OCI-LY7 (cell line): ENCODE measurements around the gene SPP1. TPM values are rescaled to one million over a fixed set of nuclear protein-coding genes. Genes with fewer than 3 reads are reported as not detected.

ENCODE experiments used
- BruUV-seq: library from RNA; stranded (reverse); fragments of 400-500 nt; replicated peaks from 2 replicates; lab custom pipeline; 2021; lab: Mats Ljungman, UMichigan
- CTCF ChIA-PET: fragments of 300-600 bp; sonication (Branson Sonifier 250); formaldehyde crosslinking; loops from one replicate; lab custom pipeline; 2022; ENCODE audit warnings: antibody characterized with exemption; ENCODE audit not compliant: unreplicated experiment; lab: Charles Lee
- POLR2A ChIA-PET: fragments of 300-600 bp; sonication (Branson Sonifier 250); formaldehyde crosslinking; loops from one replicate; lab custom pipeline; 2022; ENCODE audit warnings: antibody characterized with exemption; lab: Charles Lee
- DNase-seq: peaks from one replicate; pipeline ENCODE4 v3.0.0-alpha.2; 2015; ENCODE audit warnings: low spot score
- H2AFZ ChIP-seq: fragments of 200-600 bp; sonication (generic), shearing (Covaris generic); 2 replicates; pipeline ENCODE4 v1.6.1; 2014; ENCODE audit warnings: mild to moderate bottlenecking, antibody characterized with exemption, low read length, moderate library complexity
- H3K27ac ChIP-seq: fragments of 200-600 bp; sonication (generic); 2 replicates; pipeline ENCODE4 v1.5.1; 2014; ENCODE audit warnings: mixed run types, low read depth, mild to moderate bottlenecking, moderate library complexity, low read length, inconsistent platforms; ENCODE audit not compliant: poor library complexity, severe bottlenecking
- H3K36me3 ChIP-seq: fragments of 200-600 bp; sonication (generic); 2 replicates; pipeline ENCODE4 v1.6.1; 2014; ENCODE audit warnings: mild to moderate bottlenecking, antibody characterized with exemption, low read length, moderate library complexity, mixed read lengths; ENCODE audit not compliant: insufficient read depth
- H3K4me1 ChIP-seq: fragments of 200-600 bp; sonication (generic); 2 replicates; pipeline ENCODE4 v1.5.1; 2014; ENCODE audit warnings: mild to moderate bottlenecking, low read length; ENCODE audit not compliant: insufficient read depth, poor library complexity, severe bottlenecking
- H3K4me2 ChIP-seq: fragments of 200-600 bp; sonication (generic); 2 replicates; pipeline ENCODE4 v1.6.1; 2014; ENCODE audit warnings: mild to moderate bottlenecking, low read length
- H3K4me3 ChIP-seq: fragments of 200-600 bp; sonication (generic); 2 replicates; pipeline ENCODE4 v1.5.1; 2014; ENCODE audit warnings: mild to moderate bottlenecking, low read depth, low read length; ENCODE audit not compliant: poor library complexity, severe bottlenecking
- H3K79me2 ChIP-seq: fragments of 200-600 bp; sonication (generic); 2 replicates; pipeline ENCODE4 v1.6.1; 2016; ENCODE audit warnings: low read depth, mild to moderate bottlenecking, low read length, moderate library complexity, mixed read lengths; ENCODE audit not compliant: insufficient read depth
- H3K9me2 ChIP-seq: fragments of 200-600 bp; sonication (generic); 2 replicates; pipeline ENCODE4 v1.6.1; 2016; ENCODE audit warnings: mild to moderate bottlenecking, low read length, mixed read lengths; ENCODE audit not compliant: insufficient read depth
- H3K9me3 ChIP-seq: fragments of 200-600 bp; sonication (generic); 2 replicates; pipeline ENCODE4 v1.6.1; 2014; ENCODE audit warnings: mild to moderate bottlenecking, mixed run types, low read length, mixed read lengths
- H4K20me1 ChIP-seq: fragments of 200-600 bp; sonication (generic); 2 replicates; pipeline ENCODE4 v1.6.1; 2014; ENCODE audit warnings: mild to moderate bottlenecking, antibody characterized with exemption, low read length, moderate library complexity, mixed read lengths; ENCODE audit not compliant: insufficient read depth
- EZH2phosphoT487 ChIP-seq: fragments of 200-600 bp; sonication (generic); IDR thresholded peaks from 2 replicates; pipeline ENCODE4 v1.6.1; 2018; ENCODE audit warnings: low read depth, borderline replicate concordance, mild to moderate bottlenecking, mixed run types, antibody characterized with exemption, low read length, moderate library complexity, mixed read lengths
- intact Hi-C: fragments of 100-400 bp; cut with micrococcal nuclease; formaldehyde crosslinking; loops from one replicate; pipeline ENCODE4 v1.10.0; 2022; ENCODE audit not compliant: unreplicated experiment
- total RNA-seq, 2 experiments: library from RNA; depleted of rRNA in 1 of 2; stranded (reverse); fragments of >200 nt in 1 of 2; shearing (Covaris generic) in 1 of 2; gene quantifications; 2 replicates each; pipeline ENCODE4 v1.2.3, GENCODE V29; 2014 to 2022
- TF ChIP-seq, protein P1 (sequence below): fragments of 200-600 bp; sonication (generic); conservative IDR thresholded peaks from 2 replicates; pipeline ENCODE4 v1.5.1; 2014; ENCODE audit warnings: mild to moderate bottlenecking, antibody characterized with exemption, low read length, moderate library complexity, mixed read lengths

SPP1 gene
- total RNA-seq, 2 experiments from 2014 or later, result 1.4 TPM; not detected in 1

DNA sequence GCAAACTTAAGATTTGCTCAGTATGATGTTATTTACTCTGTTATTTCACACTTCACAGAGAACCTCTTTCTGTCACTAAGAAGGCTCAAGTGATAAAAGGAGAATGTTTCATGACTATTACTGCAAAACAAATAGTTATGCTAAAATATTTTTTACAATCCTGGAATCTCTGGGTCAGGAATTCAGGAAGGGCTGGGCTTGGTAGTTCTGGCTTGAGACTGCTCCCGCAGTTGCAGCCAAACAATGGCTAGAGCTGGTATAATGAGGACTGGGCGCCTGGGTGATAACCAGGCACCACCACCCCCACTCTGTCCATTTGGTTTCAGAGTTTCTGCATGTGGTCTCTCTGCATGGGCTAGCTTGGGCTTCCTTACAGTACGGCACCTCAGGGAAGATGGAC, 28.7 kb upstream of the SPP1 start:
- H3K36me3 ChIP-seq, result no peaks in the 10 kb centered on the region
- no peak overlapping the region for H3K27ac ChIP-seq
- intact Hi-C loops, result no loop called here
- ChIA-PET POLR2A (no interaction called here), CTCF (no interaction called here)
- no peaks in the 10 kb centered on the region for H3K79me2 ChIP-seq
- H2AFZ ChIP-seq, result no peak overlapping the region
- H3K4me2 ChIP-seq, result no peak overlapping the region
- no peaks in the 10 kb centered on the region for H3K9me2 ChIP-seq
- H4K20me1 ChIP-seq, result no peaks in the 10 kb centered on the region
- H3K4me3 ChIP-seq, result no peak overlapping the region
- no peak for DNase-seq
- TF ChIP-seq EZH2phosphoT487, result no peak
- TF ChIP-seq, protein P1, sequence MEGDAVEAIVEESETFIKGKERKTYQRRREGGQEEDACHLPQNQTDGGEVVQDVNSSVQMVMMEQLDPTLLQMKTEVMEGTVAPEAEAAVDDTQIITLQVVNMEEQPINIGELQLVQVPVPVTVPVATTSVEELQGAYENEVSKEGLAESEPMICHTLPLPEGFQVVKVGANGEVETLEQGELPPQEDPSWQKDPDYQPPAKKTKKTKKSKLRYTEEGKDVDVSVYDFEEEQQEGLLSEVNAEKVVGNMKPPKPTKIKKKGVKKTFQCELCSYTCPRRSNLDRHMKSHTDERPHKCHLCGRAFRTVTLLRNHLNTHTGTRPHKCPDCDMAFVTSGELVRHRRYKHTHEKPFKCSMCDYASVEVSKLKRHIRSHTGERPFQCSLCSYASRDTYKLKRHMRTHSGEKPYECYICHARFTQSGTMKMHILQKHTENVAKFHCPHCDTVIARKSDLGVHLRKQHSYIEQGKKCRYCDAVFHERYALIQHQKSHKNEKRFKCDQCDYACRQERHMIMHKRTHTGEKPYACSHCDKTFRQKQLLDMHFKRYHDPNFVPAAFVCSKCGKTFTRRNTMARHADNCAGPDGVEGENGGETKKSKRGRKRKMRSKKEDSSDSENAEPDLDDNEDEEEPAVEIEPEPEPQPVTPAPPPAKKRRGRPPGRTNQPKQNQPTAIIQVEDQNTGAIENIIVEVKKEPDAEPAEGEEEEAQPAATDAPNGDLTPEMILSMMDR, result no peak
- H3K4me1 ChIP-seq, result no peaks in the 10 kb centered on the region
- H3K9me3 ChIP-seq, result no peaks in the 10 kb centered on the region
- BruUV-seq, result no TSS peak

DNA sequence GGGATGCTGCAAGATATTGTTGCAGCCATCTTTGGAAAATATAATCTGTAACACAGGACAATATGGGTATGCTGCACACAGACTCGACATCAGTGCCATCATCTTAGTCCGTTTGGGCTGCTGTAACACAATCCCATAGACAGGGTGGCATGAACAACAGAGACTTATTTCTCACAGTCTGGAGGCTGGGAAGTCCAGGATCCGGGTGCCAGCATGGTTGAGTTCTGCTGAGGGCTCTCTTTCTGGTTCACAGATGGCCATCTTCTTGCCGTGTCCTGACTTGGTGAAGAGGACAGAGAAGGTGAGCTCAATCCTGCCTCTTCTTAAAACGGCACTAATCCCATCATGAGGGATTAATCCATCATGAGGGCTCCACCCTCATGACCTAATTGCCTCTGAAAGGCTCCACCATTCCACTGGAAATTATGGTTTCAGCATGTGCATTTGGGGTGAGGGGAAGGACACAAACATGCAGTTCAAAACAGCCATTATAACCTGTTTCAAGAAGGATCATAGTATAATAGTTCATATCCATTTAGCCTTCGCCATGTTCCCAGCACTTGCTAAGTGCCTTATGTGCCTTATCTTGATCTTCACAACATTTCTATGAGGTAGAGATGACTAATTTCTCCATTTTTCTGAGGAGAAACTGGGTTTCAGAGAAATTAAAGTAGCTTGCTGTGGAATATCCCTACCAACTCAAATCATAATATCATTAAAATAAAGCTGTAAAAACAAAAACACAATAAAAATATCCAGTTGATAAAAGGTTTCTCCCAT, 27.9 kb upstream of the SPP1 start:
- Histone ChIP-seq H3K36me3 (no peaks in the 10 kb centered on the region), H2AFZ (no peak overlapping the region), H3K27ac (no peak overlapping the region), H3K9me3 (no peaks in the 10 kb centered on the region), H3K4me2 (no peak overlapping the region), H3K79me2 (no peaks in the 10 kb centered on the region), H3K4me3 (no peak overlapping the region), H3K4me1 (no peaks in the 10 kb centered on the region), H4K20me1 (no peaks in the 10 kb centered on the region), H3K9me2 (no peaks in the 10 kb centered on the region)
- intact Hi-C loops, result no loop called here
- TF ChIP-seq EZH2phosphoT487, result no peak
- TF ChIP-seq, protein P1, result no peak
- CTCF ChIA-PET, result no interaction called here
- DNase-seq, result no peak
- POLR2A ChIA-PET, result interaction anchor here (0.7 to 1.2 kb wide), 2 partner anchors 16 to 955 kb away, joined by 3 to 4 read pairs; no protein-coding TSS in a partner anchor
- BruUV-seq, result no TSS peak

DNA sequence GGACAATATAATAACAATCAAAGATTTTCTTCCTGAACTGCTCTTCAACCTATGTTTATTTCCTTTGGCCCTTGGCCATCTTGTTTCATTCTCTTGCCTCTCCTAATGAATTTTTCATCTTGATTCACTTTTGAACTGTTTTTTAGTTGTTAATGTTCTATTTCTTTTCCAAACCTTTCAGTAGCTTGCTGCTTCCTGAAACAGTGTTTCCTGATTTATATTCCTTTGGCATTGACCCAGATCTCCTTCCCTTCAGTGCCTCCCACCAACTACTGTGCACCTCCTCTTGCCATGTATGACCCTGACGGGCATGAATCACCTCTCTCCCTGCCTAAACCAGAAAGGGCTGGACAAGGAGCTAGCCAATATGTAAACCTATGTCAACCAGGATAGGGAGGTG, 25.6 kb upstream of the SPP1 start:
- POLR2A ChIA-PET, result no interaction called here
- CTCF ChIA-PET, result no interaction called here
- DNase-seq, result no peak
- Histone ChIP-seq H3K4me2 (no peak overlapping the region), H3K36me3 (no peaks in the 10 kb centered on the region), H2AFZ (no peak overlapping the region), H3K9me2 (no peaks in the 10 kb centered on the region), H3K4me3 (no peak overlapping the region), H3K79me2 (no peaks in the 10 kb centered on the region), H3K27ac (no peak overlapping the region), H3K9me3 (no peaks in the 10 kb centered on the region), H4K20me1 (no peaks in the 10 kb centered on the region), H3K4me1 (no peaks in the 10 kb centered on the region)
- BruUV-seq, result no TSS peak
- intact Hi-C loops, result no loop called here
- no peak for TF ChIP-seq EZH2phosphoT487
- TF ChIP-seq, protein P1, result no peak
